ENCODE data around the gene PCNT. TPM values are rescaled to one million over a fixed set of nuclear protein-coding genes. Genes with fewer than 3 reads are reported as not detected.

PCNT gene
- total and polyA plus RNA-seq, 2 of the 8 experiments (the other 6 are each of a cell fraction or from before 2014, with no cell fraction given): 9.9 to 45.1 TPM

GRCh38 chr21:46368533-46369285, 44.8 kb downstream of the PCNT start:
- no peak overlapping the region for H2BK120ac ChIP-seq (replicated peaks; ENCODE audit: low read depth, low read length)
- WGBS, 2 experiments (ENCODE audit: extremely low coverage in 1 of 2, insufficient coverage in 1 of 2, insufficient read length in 1 of 2, insufficient replicate concordance in 2 of 2, low coverage in 1 of 2, low lambda C conversion rate in 2 of 2, missing lambda C conversion rate in 1 of 2): 85% methylated on average over 11 of the region's 11 CpGs; no CpG with 5 or more reads in 1 of the 2 experiments
- peaks cover 5% of the 10 kb centered on the region for H3K23me2 ChIP-seq (ENCODE audit: low read depth, low read length)
- no peaks in the 10 kb centered on the region for H3K4me1 ChIP-seq (replicated peaks in 1 of 4; ENCODE audit: control insufficient read depth in 3 of 4, insufficient read depth in 4 of 4, low read length in 3 of 4)
- H2BK20ac ChIP-seq (ENCODE audit: low read length): no peak overlapping the region
- ChIA-PET POLR2A (ENCODE audit: partially characterized antibody) (no interaction called here), CTCF (ENCODE audit: partially characterized antibody) (interaction anchor here (1.1 to 1.9 kb wide), 3 partner anchors 10 to 31 kb away, joined by 3 to 6 read pairs (median 4); no protein-coding TSS in a partner anchor)
- H2BK5ac ChIP-seq (ENCODE audit: low read depth, low read length): no peak overlapping the region
- H4K91ac ChIP-seq (replicated peaks; ENCODE audit: insufficient read length, low read length): no peak overlapping the region
- H4K8ac ChIP-seq (ENCODE audit: extremely low read depth, insufficient read depth, low read length): no peak overlapping the region
- no peak overlapping the region for H4K5ac ChIP-seq (ENCODE audit: insufficient read length, low read depth, low read length)
- no peak overlapping the region for H3K56ac ChIP-seq (replicated peaks; ENCODE audit: insufficient read length, low read depth, low read length)
- no peak for DNase-seq (ENCODE audit: low read depth in 1 of 2, low spot score in 2 of 2)
- peaks cover 0 to 34% of the 10 kb centered on the region in 2 experiments; a peak in 2 of 4 replicates for H3K79me2 ChIP-seq (ENCODE audit: control insufficient read depth in 1 of 2, insufficient read depth in 2 of 2, low read length in 2 of 2)
- H2AK5ac ChIP-seq (ENCODE audit: low read depth, low read length): no peak overlapping the region
- H3K4ac ChIP-seq (replicated peaks; ENCODE audit: insufficient read length, low read depth, low read length): no peak overlapping the region
- H4K20me1 ChIP-seq (replicated peaks in 1 of 2; ENCODE audit: control insufficient read depth in 1 of 2, insufficient read depth in 2 of 2, low read length in 2 of 2): peaks cover 4 to 13% of the 10 kb centered on the region in 2 experiments
- H3K23ac ChIP-seq (ENCODE audit: insufficient read length): no peak overlapping the region
- no peak overlapping the region for H3K4me3 ChIP-seq (ENCODE audit: extremely low read depth in 1 of 4, insufficient read depth in 2 of 4, low read depth in 3 of 4, low read length in 4 of 4)
- no peak overlapping the region for H2BK15ac ChIP-seq (ENCODE audit: low read length)
- peaks cover 13 to 40% (median 32%) of the 10 kb centered on the region in 4 experiments; a peak in 6 of 8 replicates for H3K36me3 ChIP-seq (ENCODE audit: control insufficient read depth in 2 of 4, insufficient read depth in 4 of 4, low read length in 3 of 4)
- FAIRE-seq: no peak
- no peak overlapping the region for H2BK12ac ChIP-seq (ENCODE audit: low read depth, low read length)
- H3K4me2 ChIP-seq (ENCODE audit: insufficient read depth in 1 of 2, low read depth in 2 of 2, low read length in 2 of 2): no peak overlapping the region
- H3K9me3 ChIP-seq (ENCODE audit: insufficient read depth in 2 of 2, low read depth in 1 of 2, low read length in 1 of 2): peaks cover 0 to 10% of the 10 kb centered on the region in 2 experiments; a peak in 1 of 4 replicates
- H3K18ac ChIP-seq (ENCODE audit: extremely low read depth, low read length): no peak overlapping the region
- peaks cover 11% of the 10 kb centered on the region for H3K79me1 ChIP-seq (ENCODE audit: low read depth, low read length)
- no peak overlapping the region for H3K27ac ChIP-seq (ENCODE audit: low read depth, low read length)
- no peak overlapping the region for H3K9ac ChIP-seq (replicated peaks in 1 of 4; ENCODE audit: extremely low read depth in 1 of 4, low read depth in 3 of 4, low read length in 3 of 4)
- H3K27me3 ChIP-seq (replicated peaks in 1 of 4; ENCODE audit: control insufficient read depth in 3 of 4, extremely low read depth in 1 of 4, insufficient read depth in 3 of 4, low read length in 3 of 4): no peaks in the 10 kb centered on the region
- H3K14ac ChIP-seq (ENCODE audit: insufficient read length): no peak overlapping the region
- no peak overlapping the region for H2AFZ ChIP-seq (ENCODE audit: low read length)
- no peak for TF ChIP-seq CBX5 (IDR thresholded peaks at IDR 0.05; ENCODE audit: low read depth, low read length)
- no peak for TF ChIP-seq BRCA1 (IDR thresholded peaks at IDR 0.05; ENCODE audit: low read depth, low read length)
- TF ChIP-seq ASH2L (IDR thresholded peaks at IDR 0.05; ENCODE audit: low read length): no peak
- TF ChIP-seq SRF (IDR thresholded peaks at IDR 0.05; ENCODE audit: low read depth, low read length): no peak
- no peak for TF ChIP-seq POLR2AphosphoS5 (IDR thresholded peaks at IDR 0.05; ENCODE audit: low read depth, low read length)
- TF ChIP-seq E2F6 (IDR thresholded peaks at IDR 0.05): no peak
- no peak for TF ChIP-seq CHD1 (IDR thresholded peaks at IDR 0.05; ENCODE audit: low read depth, low read length)
- TF ChIP-seq RFX5 (IDR thresholded peaks at IDR 0.05; ENCODE audit: borderline replicate concordance, low read depth, low read length): no peak
- TF ChIP-seq HDAC6 (IDR thresholded peaks at IDR 0.05; ENCODE audit: low read depth, low read length): no peak
- TF ChIP-seq POU5F1 (IDR thresholded peaks at IDR 0.05; ENCODE audit: low read depth, low read length): no peak
- TF ChIP-seq ATF2 (IDR thresholded peaks at IDR 0.05; ENCODE audit: low read length): no peak
